OCI-LY7 (cell line): ENCODE results near the gene TAF1B. TPM values are rescaled to one million over a fixed set of nuclear protein-coding genes. Genes with fewer than 3 reads are reported as not detected.
A peak's percentile ranks its signal among the peaks of the same experiment; 100 is the strongest.

Source experiments
- BruUV-seq: library from RNA; stranded (reverse); fragments of 400-500 nt; replicated peaks from 2 replicates; lab custom pipeline; 2021; lab: Mats Ljungman, UMichigan
- CTCF ChIA-PET: fragments of 300-600 bp; sonication (Branson Sonifier 250); formaldehyde crosslinking; loops from one replicate; lab custom pipeline; 2022; ENCODE audit warnings: antibody characterized with exemption; ENCODE audit not compliant: unreplicated experiment; lab: Charles Lee
- POLR2A ChIA-PET: fragments of 300-600 bp; sonication (Branson Sonifier 250); formaldehyde crosslinking; loops from one replicate; lab custom pipeline; 2022; ENCODE audit warnings: antibody characterized with exemption; lab: Charles Lee
- DNase-seq: peaks from one replicate; pipeline ENCODE4 v3.0.0-alpha.2; 2015; ENCODE audit warnings: low spot score
- H2AFZ ChIP-seq: fragments of 200-600 bp; sonication (generic), shearing (Covaris generic); 2 replicates; pipeline ENCODE4 v1.6.1; 2014; ENCODE audit warnings: mild to moderate bottlenecking, antibody characterized with exemption, low read length, moderate library complexity
- H3K27ac ChIP-seq: fragments of 200-600 bp; sonication (generic); 2 replicates; pipeline ENCODE4 v1.5.1; 2014; ENCODE audit warnings: mixed run types, low read depth, mild to moderate bottlenecking, moderate library complexity, low read length, inconsistent platforms; ENCODE audit not compliant: poor library complexity, severe bottlenecking
- H3K36me3 ChIP-seq: fragments of 200-600 bp; sonication (generic); 2 replicates; pipeline ENCODE4 v1.6.1; 2014; ENCODE audit warnings: mild to moderate bottlenecking, antibody characterized with exemption, low read length, moderate library complexity, mixed read lengths; ENCODE audit not compliant: insufficient read depth
- H3K4me1 ChIP-seq: fragments of 200-600 bp; sonication (generic); 2 replicates; pipeline ENCODE4 v1.5.1; 2014; ENCODE audit warnings: mild to moderate bottlenecking, low read length; ENCODE audit not compliant: insufficient read depth, poor library complexity, severe bottlenecking
- H3K4me2 ChIP-seq: fragments of 200-600 bp; sonication (generic); 2 replicates; pipeline ENCODE4 v1.6.1; 2014; ENCODE audit warnings: mild to moderate bottlenecking, low read length
- H3K4me3 ChIP-seq: fragments of 200-600 bp; sonication (generic); 2 replicates; pipeline ENCODE4 v1.5.1; 2014; ENCODE audit warnings: mild to moderate bottlenecking, low read depth, low read length; ENCODE audit not compliant: poor library complexity, severe bottlenecking
- H3K79me2 ChIP-seq: fragments of 200-600 bp; sonication (generic); 2 replicates; pipeline ENCODE4 v1.6.1; 2016; ENCODE audit warnings: low read depth, mild to moderate bottlenecking, low read length, moderate library complexity, mixed read lengths; ENCODE audit not compliant: insufficient read depth
- H3K9me2 ChIP-seq: fragments of 200-600 bp; sonication (generic); 2 replicates; pipeline ENCODE4 v1.6.1; 2016; ENCODE audit warnings: mild to moderate bottlenecking, low read length, mixed read lengths; ENCODE audit not compliant: insufficient read depth
- H3K9me3 ChIP-seq: fragments of 200-600 bp; sonication (generic); 2 replicates; pipeline ENCODE4 v1.6.1; 2014; ENCODE audit warnings: mild to moderate bottlenecking, mixed run types, low read length, mixed read lengths
- H4K20me1 ChIP-seq: fragments of 200-600 bp; sonication (generic); 2 replicates; pipeline ENCODE4 v1.6.1; 2014; ENCODE audit warnings: mild to moderate bottlenecking, antibody characterized with exemption, low read length, moderate library complexity, mixed read lengths; ENCODE audit not compliant: insufficient read depth
- EZH2phosphoT487 ChIP-seq: fragments of 200-600 bp; sonication (generic); IDR thresholded peaks from 2 replicates; pipeline ENCODE4 v1.6.1; 2018; ENCODE audit warnings: low read depth, borderline replicate concordance, mild to moderate bottlenecking, mixed run types, antibody characterized with exemption, low read length, moderate library complexity, mixed read lengths
- intact Hi-C: fragments of 100-400 bp; cut with micrococcal nuclease; formaldehyde crosslinking; loops from one replicate; pipeline ENCODE4 v1.10.0; 2022; ENCODE audit not compliant: unreplicated experiment
- total RNA-seq, 2 experiments: library from RNA; depleted of rRNA in 1 of 2; stranded (reverse); fragments of >200 nt in 1 of 2; shearing (Covaris generic) in 1 of 2; gene quantifications; 2 replicates each; pipeline ENCODE4 v1.2.3, GENCODE V29; 2014 to 2022
- TF ChIP-seq, protein P1 (sequence below): fragments of 200-600 bp; sonication (generic); conservative IDR thresholded peaks from 2 replicates; pipeline ENCODE4 v1.5.1; 2014; ENCODE audit warnings: mild to moderate bottlenecking, antibody characterized with exemption, low read length, moderate library complexity, mixed read lengths

Gene TAF1B
- total RNA-seq, 2 experiments from 2014 or later: 25.1 to 35.3 TPM

DNA sequence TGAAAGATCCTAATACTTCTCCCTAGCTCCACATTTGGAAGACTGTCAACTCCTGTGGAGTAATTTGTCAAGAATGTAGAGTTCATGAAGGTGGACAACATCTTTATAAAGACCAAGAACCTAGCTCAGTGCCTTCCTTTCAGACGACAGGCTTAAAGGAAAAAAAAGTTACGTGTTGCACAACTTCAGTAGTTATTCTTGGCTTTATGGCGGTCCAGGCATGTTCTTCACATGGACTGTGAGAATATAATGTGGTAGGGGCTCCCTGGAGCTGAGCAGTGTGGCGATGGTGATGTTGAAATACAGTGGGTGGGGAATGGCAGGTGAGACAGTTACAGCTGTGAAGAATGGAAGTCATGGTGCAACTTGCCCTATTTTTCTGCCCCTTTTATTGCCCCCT lies 3.9 kb downstream of the TAF1B start:
- no TSS peak for BruUV-seq
- Histone ChIP-seq H3K27ac (no peak overlapping the region), H3K9me3 (no peaks in the 10 kb centered on the region), H2AFZ (no peak overlapping the region), H3K79me2 (peaks cover 35% of the 10 kb centered on the region), H3K4me2 (no peak overlapping the region), H3K36me3 (peaks cover 73% of the 10 kb centered on the region), H3K9me2 (no peaks in the 10 kb centered on the region), H4K20me1 (peaks cover 11% of the 10 kb centered on the region; the same call in 1 of the 2 replicates), H3K4me1 (peaks cover 32% of the 10 kb centered on the region), H3K4me3 (no peak overlapping the region)
- ChIA-PET CTCF (no interaction called here), POLR2A (no interaction called here)
- no peak for DNase-seq
- intact Hi-C loops: loop anchor here (10.0 kb wide), 1 partner anchor 598 kb away; the partner anchor contains the start of gene ODC1
- TF ChIP-seq EZH2phosphoT487: no peak
- TF ChIP-seq, protein P1, sequence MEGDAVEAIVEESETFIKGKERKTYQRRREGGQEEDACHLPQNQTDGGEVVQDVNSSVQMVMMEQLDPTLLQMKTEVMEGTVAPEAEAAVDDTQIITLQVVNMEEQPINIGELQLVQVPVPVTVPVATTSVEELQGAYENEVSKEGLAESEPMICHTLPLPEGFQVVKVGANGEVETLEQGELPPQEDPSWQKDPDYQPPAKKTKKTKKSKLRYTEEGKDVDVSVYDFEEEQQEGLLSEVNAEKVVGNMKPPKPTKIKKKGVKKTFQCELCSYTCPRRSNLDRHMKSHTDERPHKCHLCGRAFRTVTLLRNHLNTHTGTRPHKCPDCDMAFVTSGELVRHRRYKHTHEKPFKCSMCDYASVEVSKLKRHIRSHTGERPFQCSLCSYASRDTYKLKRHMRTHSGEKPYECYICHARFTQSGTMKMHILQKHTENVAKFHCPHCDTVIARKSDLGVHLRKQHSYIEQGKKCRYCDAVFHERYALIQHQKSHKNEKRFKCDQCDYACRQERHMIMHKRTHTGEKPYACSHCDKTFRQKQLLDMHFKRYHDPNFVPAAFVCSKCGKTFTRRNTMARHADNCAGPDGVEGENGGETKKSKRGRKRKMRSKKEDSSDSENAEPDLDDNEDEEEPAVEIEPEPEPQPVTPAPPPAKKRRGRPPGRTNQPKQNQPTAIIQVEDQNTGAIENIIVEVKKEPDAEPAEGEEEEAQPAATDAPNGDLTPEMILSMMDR: no peak

DNA sequence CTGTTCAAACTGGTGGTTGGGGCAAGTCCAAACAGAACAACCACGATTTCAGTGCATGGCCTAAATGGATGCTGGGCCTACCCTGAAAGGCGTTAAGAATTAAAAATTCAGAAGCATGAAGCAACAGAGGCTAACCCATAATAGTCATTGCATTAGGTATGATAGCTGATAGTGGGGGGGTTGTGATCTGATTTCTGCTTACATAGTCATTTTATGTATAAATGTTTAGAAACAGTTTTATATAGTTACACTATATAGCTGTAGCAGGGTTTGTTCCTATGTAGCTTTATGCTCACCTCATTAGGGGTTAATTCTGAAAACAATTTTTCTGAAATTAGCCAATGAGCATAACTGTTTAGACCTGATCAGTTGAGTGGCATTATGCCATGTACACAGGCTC lies 9.6 kb downstream of the TAF1B start:
- Histone ChIP-seq H3K79me2 (peaks cover 3% of the 10 kb centered on the region; the same call in 1 of the 2 replicates), H3K4me2 (no peak overlapping the region), H3K36me3 (peaks cover 99% of the 10 kb centered on the region), H3K4me1 (no peaks in the 10 kb centered on the region), H3K9me3 (peaks cover 13% of the 10 kb centered on the region; the same call in 1 of the 2 replicates), H4K20me1 (no peaks in the 10 kb centered on the region), H3K27ac (no peak overlapping the region), H3K4me3 (no peak overlapping the region), H3K9me2 (no peaks in the 10 kb centered on the region), H2AFZ (no peak overlapping the region)
- TF ChIP-seq EZH2phosphoT487: no peak
- ChIA-PET CTCF (no interaction called here), POLR2A (interaction anchor here (0.9 kb wide), 1 partner anchor 8 kb away, joined by 3 read pairs; no protein-coding TSS in a partner anchor)
- BruUV-seq: no TSS peak
- intact Hi-C loops: no loop called here
- DNase-seq: no peak

DNA sequence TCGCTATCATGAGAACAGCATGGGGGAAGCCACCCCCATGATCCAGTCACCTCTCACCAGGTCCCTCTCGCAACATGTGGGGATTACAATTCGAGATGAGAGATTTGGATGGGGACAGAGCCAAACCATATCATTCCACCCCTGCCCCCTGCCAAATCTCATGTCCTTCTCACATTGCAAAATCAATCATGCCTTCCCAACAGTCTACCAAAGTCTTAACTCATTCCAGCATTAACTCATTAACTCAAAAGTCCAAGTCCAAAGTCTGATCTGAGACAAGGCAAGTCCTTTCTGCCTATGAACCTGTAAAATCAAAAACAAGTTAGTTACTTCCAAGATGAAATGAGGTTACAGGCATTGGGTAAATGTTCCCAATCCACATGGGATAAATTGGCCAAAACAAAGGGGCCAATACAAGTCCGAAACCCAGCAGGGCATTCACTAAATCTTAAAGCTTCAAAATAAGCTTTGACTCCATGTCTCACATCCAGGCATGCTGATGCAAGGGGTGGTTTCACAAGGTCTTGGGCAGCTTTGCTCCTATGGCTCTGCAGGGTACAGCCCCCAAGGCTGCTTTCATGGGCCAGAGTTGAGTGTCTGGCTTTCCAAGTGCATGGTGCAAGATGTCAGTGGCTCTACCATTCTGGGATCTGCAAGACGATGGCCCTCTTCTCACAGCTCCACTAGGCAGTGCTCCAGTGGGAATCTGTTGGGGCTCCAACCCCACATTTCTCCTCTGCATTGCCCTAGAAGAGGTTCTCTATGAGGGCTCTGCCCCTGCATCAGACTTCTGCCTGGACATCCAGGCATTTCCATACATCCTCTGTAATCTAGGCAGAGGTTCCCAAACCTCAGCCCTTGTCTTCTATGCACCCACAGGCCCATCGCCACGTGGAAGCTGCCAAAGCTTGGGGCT lies 14.8 kb downstream of the TAF1B start:
- peaks cover 35% of the 10 kb centered on the region for H3K9me3 ChIP-seq
- no peaks in the 10 kb centered on the region for H4K20me1 ChIP-seq
- H3K79me2 ChIP-seq: no peaks in the 10 kb centered on the region
- CTCF ChIA-PET: no interaction called here
- DNase-seq: peak; percentile 9
- H3K27ac ChIP-seq: no peak overlapping the region
- no TSS peak for BruUV-seq
- H3K36me3 ChIP-seq: peaks cover 81% of the 10 kb centered on the region
- no peaks in the 10 kb centered on the region for H3K9me2 ChIP-seq
- POLR2A ChIA-PET: no interaction called here
- no peak overlapping the region for H3K4me3 ChIP-seq
- TF ChIP-seq, protein P1: no peak
- TF ChIP-seq EZH2phosphoT487: no peak
- intact Hi-C loops: no loop called here
- H3K4me2 ChIP-seq: no peak overlapping the region
- no peak overlapping the region for H2AFZ ChIP-seq
- no peaks in the 10 kb centered on the region for H3K4me1 ChIP-seq
